LNCAP (cell line): ENCODE measurements around the gene FAS.

Experiments
- CTCF ChIP-seq: fragments of 450-650 bp; IDR thresholded peaks from 2 replicates; pipeline ENCODE4 v1.5.1; 2017; ENCODE audit warnings: mild to moderate bottlenecking

The FAS gene

GRCh38 chr10:89030791-89031190, 40.2 kb downstream of the FAS start:
- TF ChIP-seq CTCF = no peak

GRCh38 chr10:89032141-89032891, 41.7 kb downstream of the FAS start:
- no peak for TF ChIP-seq CTCF

- no peak for TF ChIP-seq CTCF
These were observed 44.9 kb downstream of the FAS start for GRCh38 chr10:89035461-89035860.

GRCh38 chr10:89037096-89037495, 46.5 kb downstream of the FAS start:
- TF ChIP-seq CTCF = no peak

- no peak for TF ChIP-seq CTCF
These were observed 52.0 kb downstream of the FAS start for GRCh38 chr10:89042562-89042961.

- no peak for TF ChIP-seq CTCF
These were observed 52.5 kb downstream of the FAS start for GRCh38 chr10:89043052-89043451.

- no peak for TF ChIP-seq CTCF
These were observed 56.8 kb downstream of the FAS start for GRCh38 chr10:89047397-89047796.

GRCh38 chr10:89051593-89051992, 61.0 kb downstream of the FAS start:
- no peak for TF ChIP-seq CTCF
